CD14-positive monocyte (primary cell): Measurements from ENCODE around the gene KLK3. TPM values are rescaled to one million over a fixed set of nuclear protein-coding genes. Genes with fewer than 3 reads are reported as not detected.

Experiments
- DNase-seq, 3 donors: peaks; one replicate each; pipeline ENCODE4 v3.0.0-alpha.2; 2011 to 2022
- H2AFZ ChIP-seq: 2 replicates; pipeline ENCODE4 v1.6.0; 2012; ENCODE audit warnings: mild to moderate bottlenecking, low read depth, low read length, inconsistent platforms; ENCODE audit not compliant: insufficient read depth, poor library complexity, severe bottlenecking
- H3K27ac ChIP-seq, 2 donors: 1 replicate in 1 of 2; 2 replicates in 1 of 2; pipeline ENCODE4 v1.5.1; 2012 to 2013; ENCODE audit warnings: low read length in 2 of 2, control low read depth in 1 of 2, inconsistent platforms in 1 of 2, low read depth in 1 of 2, mild to moderate bottlenecking in 1 of 2
- H3K27me3 ChIP-seq, 2 donors: one replicate each; pipeline versions ENCODE4 v1.6.0 to v1.6.1; 2011 to 2013; ENCODE audit warnings: low read length in 2 of 2; ENCODE audit not compliant: control insufficient read depth in 2 of 2, insufficient read depth in 2 of 2
- H3K36me3 ChIP-seq, 2 donors: replicated peaks in 1 of 2; 1 replicate in 1 of 2; 2 replicates in 1 of 2; pipeline versions ENCODE4 v1.5.1 to v1.6.1; 2012 to 2013; ENCODE audit warnings: low read length in 2 of 2, control low read depth in 1 of 2, inconsistent platforms in 1 of 2, mild to moderate bottlenecking in 1 of 2; ENCODE audit not compliant: insufficient read depth in 2 of 2, control insufficient read depth in 1 of 2
- H3K4me1 ChIP-seq, 2 donors: 1 replicate in 1 of 2; 2 replicates in 1 of 2; pipeline versions ENCODE4 v1.5.1 to v1.6.1; 2012 to 2013; ENCODE audit warnings: low read length in 2 of 2, control low read depth in 1 of 2, inconsistent platforms in 1 of 2, mild to moderate bottlenecking in 1 of 2, moderate library complexity in 1 of 2; ENCODE audit not compliant: insufficient read depth in 2 of 2, control insufficient read depth in 1 of 2
- H3K4me2 ChIP-seq: replicated peaks from 2 replicates; pipeline ENCODE3; 2012; ENCODE audit warnings: low read length, moderate library complexity, mild to moderate bottlenecking; ENCODE audit not compliant: poor library complexity, severe bottlenecking; ENCODE audit errors: extremely low read depth
- H3K4me3 ChIP-seq, 3 experiments: fragments of 200-600 bp in 1 of 3; sonication (generic) in 1 of 3; replicated peaks in 1 of 3; 1 replicate in 2 of 3; 2 replicates in 1 of 3; pipeline ENCODE4 v1.5.1; 2011 to 2013; ENCODE audit warnings: low read length in 3 of 3, mild to moderate bottlenecking in 3 of 3, control low read depth in 2 of 3, low read depth in 2 of 3, inconsistent platforms in 1 of 3, moderate library complexity in 1 of 3
- H3K79me2 ChIP-seq: 2 replicates; pipeline ENCODE4 v1.6.0; 2012; ENCODE audit warnings: mild to moderate bottlenecking, control low read depth, inconsistent platforms, low read length, moderate library complexity; ENCODE audit not compliant: insufficient read depth
- H3K9ac ChIP-seq: 2 replicates; pipeline ENCODE4 v1.6.0; 2017; ENCODE audit warnings: low read length, mild to moderate bottlenecking; ENCODE audit not compliant: insufficient read depth, poor library complexity, severe bottlenecking
- H3K9me3 ChIP-seq, 2 donors: replicated peaks in 1 of 2; 1 replicate in 1 of 2; 2 replicates in 1 of 2; pipeline versions ENCODE4 v1.5.1 to v1.6.1; 2012 to 2013; ENCODE audit warnings: low read length in 2 of 2, control low read depth in 1 of 2; ENCODE audit not compliant: control insufficient read depth in 1 of 2, insufficient read depth in 1 of 2
- H4K20me1 ChIP-seq: 2 replicates; pipeline ENCODE4 v1.6.0; 2012; ENCODE audit warnings: mild to moderate bottlenecking, low read length, control low read depth, moderate library complexity; ENCODE audit not compliant: insufficient read depth
- H3K27ac Mint-ChIP-seq, 7 donors: one replicate each; pipeline ENCODE4 v1.8.0; 2020; ENCODE audit warnings: mild to moderate bottlenecking in 7 of 7, mixed read lengths in 7 of 7, moderate library complexity in 6 of 7, inconsistent platforms in 2 of 7
- H3K27me3 Mint-ChIP-seq, 3 donors: one replicate each; pipeline ENCODE4 v1.8.0; 2021 to 2022; ENCODE audit warnings: low read depth in 3 of 3, mild to moderate bottlenecking in 3 of 3, mixed read lengths in 3 of 3, moderate library complexity in 3 of 3, inconsistent platforms in 1 of 3
- H3K36me3 Mint-ChIP-seq, 2 donors: one replicate each; pipeline ENCODE4 v1.8.0; 2020; ENCODE audit warnings: mixed read lengths in 2 of 2, inconsistent platforms in 1 of 2, mild to moderate bottlenecking in 1 of 2
- H3K4me1 Mint-ChIP-seq: one replicate; pipeline ENCODE4 v1.8.0; 2020; ENCODE audit warnings: mild to moderate bottlenecking, mixed read lengths
- H3K4me3 Mint-ChIP-seq, 2 donors: one replicate each; pipeline ENCODE4 v1.8.0; 2020; ENCODE audit warnings: mild to moderate bottlenecking in 2 of 2, mixed read lengths in 2 of 2, moderate library complexity in 1 of 2
- H3K9me3 Mint-ChIP-seq, 7 donors: one replicate each; pipeline ENCODE4 v1.8.0; 2020 to 2022; ENCODE audit warnings: mixed read lengths in 7 of 7, mild to moderate bottlenecking in 6 of 7, moderate library complexity in 6 of 7, inconsistent platforms in 2 of 7
- CTCF ChIP-seq: fragments of 200-600 bp; IDR thresholded peaks from one replicate; pipeline ENCODE4 v1.8.0; 2022; ENCODE audit warnings: antibody characterized with exemption, mild to moderate bottlenecking
- WGBS: methylation state at CpG from one replicate; pipeline ENCODE4 v1.1.5; 2013; ENCODE audit warnings: missing lambda C conversion rate; ENCODE audit not compliant: insufficient coverage; 5-methylcytosine and 5-hydroxymethylcytosine counted together
- intact Hi-C, 2 donors: fragments of 100-400 bp; cut with micrococcal nuclease; formaldehyde crosslinking; loops; one replicate each; pipeline versions ENCODE4 v1.15.0 to v1.15.1; 2023
- polyA plus RNA-seq, 3 donors: library from polyadenylated mRNA; depleted of rRNA in 1 of 3; unstranded in 2 of 3; stranded (reverse) in 1 of 3; fragments of 300-500 nt in 2 of 3; fragments of >200 nt in 1 of 3; fragmentation: Illumina TruSeq in 2 of 3; gene quantifications; 1 replicate in 2 of 3; 2 replicates in 1 of 3; pipeline ENCODE4 v1.2.3, GENCODE V29; 2012 to 2021

The KLK3 gene
- polyA plus RNA-seq, 3 donors = not detected

GRCh38 chr19:50835785-50836542 is 18.8 kb upstream of the KLK3 start:
- 2% methylated on average over 65 of the region's 67 CpGs for WGBS
- H2AFZ ChIP-seq = peak overlapping the region; percentile 84
- H3K9me3 ChIP-seq = no peaks in the 10 kb centered on the region
- peak; percentile 34 to 54 (median 48) for DNase-seq
- no peaks in the 10 kb centered on the region for H4K20me1 ChIP-seq
- Mint-ChIP-seq H3K36me3 (peaks cover 0 to 2% of the 10 kb centered on the region in 2 donors), H3K27ac (peak overlapping the region in 2 of 7 donors; percentile 35 to 78), H3K4me3 (peak overlapping the region; percentile 79 to 95), H3K4me1 (peaks cover 13% of the 10 kb centered on the region), H3K27me3 (peaks cover 48 to 79% (median 53%) of the 10 kb centered on the region in 3 donors), H3K9me3 (peaks cover 0 to 10% (median 0%) of the 10 kb centered on the region in 7 donors)
- H3K79me2 ChIP-seq = no peaks in the 10 kb centered on the region
- peak overlapping the region; percentile 40 to 77 (median 50) for H3K4me3 ChIP-seq
- peak overlapping the region; percentile 54 for H3K9ac ChIP-seq
- intact Hi-C loops = no loop called here
- H3K4me1 ChIP-seq = peaks cover 8 to 11% of the 10 kb centered on the region in 2 donors
- H3K27ac ChIP-seq = no peak overlapping the region
- peak overlapping the region; percentile 81 for H3K4me2 ChIP-seq
- H3K36me3 ChIP-seq = no peaks in the 10 kb centered on the region
- no peak for TF ChIP-seq CTCF
- peaks cover 12 to 38% of the 10 kb centered on the region in 2 donors for H3K27me3 ChIP-seq

- Histone ChIP-seq H3K9me3 (no peaks in the 10 kb centered on the region), H2AFZ (peak overlapping the region; percentile 84), H3K9ac (no peak overlapping the region), H4K20me1 (no peaks in the 10 kb centered on the region), H3K4me3 (no peak overlapping the region), H3K36me3 (no peaks in the 10 kb centered on the region), H3K27me3 (peaks cover 12 to 38% of the 10 kb centered on the region in 2 donors), H3K27ac (no peak overlapping the region), H3K79me2 (no peaks in the 10 kb centered on the region), H3K4me1 (peaks cover 8 to 11% of the 10 kb centered on the region in 2 donors), H3K4me2 (peak overlapping the region; percentile 81)
- H3K9me3 Mint-ChIP-seq = peaks cover 0 to 10% (median 0%) of the 10 kb centered on the region in 7 donors
- H3K27me3 Mint-ChIP-seq = peaks cover 48 to 74% (median 52%) of the 10 kb centered on the region in 3 donors
- peaks cover 0 to 2% of the 10 kb centered on the region in 2 donors for H3K36me3 Mint-ChIP-seq
- H3K4me1 Mint-ChIP-seq = peaks cover 13% of the 10 kb centered on the region
- intact Hi-C loops = no loop called here
- 39% methylated on average over 13 of the region's 19 CpGs for WGBS
- no peak for TF ChIP-seq CTCF
- DNase-seq = no peak
- H3K4me3 Mint-ChIP-seq = peak overlapping the region; percentile 79 to 95
- peak overlapping the region in 1 of 7 donors; percentile 78 for H3K27ac Mint-ChIP-seq
Measured at GRCh38 chr19:50836543-50837195, 18.0 kb upstream of the KLK3 start.
